ENCODE results near the gene QSOX1.

DNA sequence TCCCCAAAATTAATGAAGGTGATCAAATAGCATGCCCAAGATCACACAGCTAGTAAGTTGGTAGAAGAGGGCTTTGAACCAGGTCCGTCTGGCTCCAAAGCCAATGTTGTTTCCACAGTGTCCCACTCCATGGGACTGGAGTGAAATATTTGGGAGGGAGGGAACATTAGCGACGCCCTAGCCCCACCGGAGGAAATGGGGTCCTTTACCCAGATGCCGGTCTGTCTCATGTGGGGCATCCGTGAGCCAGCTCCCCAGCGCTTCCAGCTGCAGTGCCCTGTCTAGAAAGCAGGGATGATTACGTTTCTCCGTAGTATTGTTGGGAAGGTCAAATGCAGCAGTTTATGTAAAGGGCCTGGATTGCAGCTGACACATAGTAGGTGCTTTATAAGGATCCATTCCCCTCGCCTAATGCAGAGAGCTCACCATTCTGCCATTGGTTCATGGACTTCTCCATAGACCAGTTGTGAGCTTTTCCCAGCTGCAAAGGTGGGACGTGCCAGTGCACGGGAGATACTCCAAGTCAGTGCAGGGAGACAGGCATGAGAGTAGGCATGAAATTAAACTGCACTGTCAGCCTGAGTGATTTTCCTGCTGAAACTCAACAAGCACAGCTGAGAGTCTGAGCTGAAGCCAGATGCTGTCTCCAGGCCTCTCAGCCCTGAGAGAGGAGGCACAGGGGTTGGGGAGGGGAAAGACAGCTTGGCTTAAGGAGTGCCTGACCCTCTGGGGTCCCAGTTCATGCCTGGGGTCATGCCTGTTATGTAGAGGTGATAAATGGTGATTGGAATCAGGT lies 24.7 kb downstream of the QSOX1 start:
- TF ChIP-seq POLR2AphosphoS5 (IDR thresholded peaks at IDR 0.05; ENCODE audit: insufficient read depth, low read depth, low read length) = no peak
- TF ChIP-seq, protein P1, sequence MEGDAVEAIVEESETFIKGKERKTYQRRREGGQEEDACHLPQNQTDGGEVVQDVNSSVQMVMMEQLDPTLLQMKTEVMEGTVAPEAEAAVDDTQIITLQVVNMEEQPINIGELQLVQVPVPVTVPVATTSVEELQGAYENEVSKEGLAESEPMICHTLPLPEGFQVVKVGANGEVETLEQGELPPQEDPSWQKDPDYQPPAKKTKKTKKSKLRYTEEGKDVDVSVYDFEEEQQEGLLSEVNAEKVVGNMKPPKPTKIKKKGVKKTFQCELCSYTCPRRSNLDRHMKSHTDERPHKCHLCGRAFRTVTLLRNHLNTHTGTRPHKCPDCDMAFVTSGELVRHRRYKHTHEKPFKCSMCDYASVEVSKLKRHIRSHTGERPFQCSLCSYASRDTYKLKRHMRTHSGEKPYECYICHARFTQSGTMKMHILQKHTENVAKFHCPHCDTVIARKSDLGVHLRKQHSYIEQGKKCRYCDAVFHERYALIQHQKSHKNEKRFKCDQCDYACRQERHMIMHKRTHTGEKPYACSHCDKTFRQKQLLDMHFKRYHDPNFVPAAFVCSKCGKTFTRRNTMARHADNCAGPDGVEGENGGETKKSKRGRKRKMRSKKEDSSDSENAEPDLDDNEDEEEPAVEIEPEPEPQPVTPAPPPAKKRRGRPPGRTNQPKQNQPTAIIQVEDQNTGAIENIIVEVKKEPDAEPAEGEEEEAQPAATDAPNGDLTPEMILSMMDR (IDR thresholded peaks at IDR 0.05; ENCODE audit: extremely low read depth in 1 of 2, insufficient read depth in 1 of 2, low read depth in 1 of 2, low read length in 2 of 2) = no peak

Measured in endothelial cell of umbilical vein (primary cell).